CD4-positive, alpha-beta T cell treated with Interleukin-21 for 1 hour (primary cell): ENCODE results near the gene ARHGAP24.

ENCODE experiments used
- DNase-seq: peaks from one replicate; pipeline ENCODE4 v3.0.0-alpha.2; 2020

The ARHGAP24 gene

DNA sequence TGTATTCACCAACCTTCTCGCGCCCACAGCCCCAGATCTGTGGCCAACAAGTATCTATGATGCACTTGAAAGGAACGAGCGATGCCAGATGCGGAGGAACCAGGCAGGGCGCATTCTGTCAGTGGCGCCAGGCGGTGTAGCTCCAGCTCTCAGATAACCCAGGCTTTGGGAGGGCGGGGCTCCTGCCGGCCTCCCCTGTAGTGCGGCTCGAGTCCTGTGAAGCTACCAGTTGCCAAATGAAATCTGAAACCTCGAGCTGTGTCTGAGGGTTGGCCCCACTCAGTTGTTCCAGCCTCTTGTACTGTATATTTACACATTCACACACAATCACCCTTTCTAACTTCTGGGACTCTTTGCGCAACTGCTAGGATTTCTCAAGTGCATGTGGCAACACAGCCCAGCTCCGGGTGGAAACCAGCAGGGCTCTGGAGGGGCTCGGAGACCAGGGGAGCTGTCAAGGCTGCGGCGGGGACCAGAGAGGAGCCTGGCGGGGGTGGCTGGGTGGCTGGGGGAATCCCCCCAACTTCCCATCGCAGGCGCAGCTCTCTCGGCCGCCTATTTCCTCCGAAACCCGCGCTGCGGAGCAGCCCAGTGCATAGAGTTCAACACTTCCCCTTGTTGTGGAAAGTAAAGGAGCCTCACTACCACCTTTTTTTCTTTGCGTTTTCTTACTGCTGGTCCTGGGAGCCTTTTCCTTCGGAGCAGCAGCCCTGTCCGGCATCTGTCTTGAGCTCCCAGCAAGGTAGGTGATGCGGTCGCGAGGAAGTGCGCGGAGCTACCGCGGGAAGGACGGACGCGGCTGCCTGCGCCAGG lies at the start of gene ARHGAP24:
Gene ARHGAP24, plus strand, starts transcription at position 333 of the 813 bp plus-strand sequence.
- peak; percentile 17 for DNase-seq

- no peak for DNase-seq
Measured at GRCh38 chr4:85426366-85426765, 48.6 kb upstream of the ARHGAP24 start.

- no peak for DNase-seq
Measured at GRCh38 chr4:85427123-85427522, 47.8 kb upstream of the ARHGAP24 start.

- no peak for DNase-seq
Measured at GRCh38 chr4:85430226-85430625, 44.7 kb upstream of the ARHGAP24 start.

GRCh38 chr4:85430697-85431096 lies 44.3 kb upstream of the ARHGAP24 start:
- no peak for DNase-seq

DNA sequence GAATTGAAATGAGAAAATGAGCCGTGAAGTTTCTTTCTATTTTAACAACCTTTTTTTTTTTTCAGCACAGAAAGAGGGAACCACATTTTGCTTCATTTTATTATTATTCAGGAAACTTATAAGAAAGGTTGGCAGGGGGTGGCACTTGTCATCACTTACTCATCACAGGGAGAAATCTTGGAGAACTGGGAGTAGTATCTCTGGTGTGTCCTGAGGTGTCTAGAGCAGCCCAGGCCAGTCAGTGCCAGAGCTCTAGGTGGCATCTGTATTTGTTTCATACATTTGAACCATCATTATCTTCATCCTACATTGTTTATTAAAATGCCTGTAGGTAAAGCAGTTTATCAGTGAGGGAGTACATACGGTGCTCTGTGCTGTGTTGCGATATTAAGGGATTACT lies 43.8 kb upstream of the ARHGAP24 start:
- no peak for DNase-seq

- no peak for DNase-seq
Measured at GRCh38 chr4:85431881-85432485, 43.0 kb upstream of the ARHGAP24 start.

GRCh38 chr4:85445050-85445639 lies 29.8 kb upstream of the ARHGAP24 start:
- no peak for DNase-seq

DNA sequence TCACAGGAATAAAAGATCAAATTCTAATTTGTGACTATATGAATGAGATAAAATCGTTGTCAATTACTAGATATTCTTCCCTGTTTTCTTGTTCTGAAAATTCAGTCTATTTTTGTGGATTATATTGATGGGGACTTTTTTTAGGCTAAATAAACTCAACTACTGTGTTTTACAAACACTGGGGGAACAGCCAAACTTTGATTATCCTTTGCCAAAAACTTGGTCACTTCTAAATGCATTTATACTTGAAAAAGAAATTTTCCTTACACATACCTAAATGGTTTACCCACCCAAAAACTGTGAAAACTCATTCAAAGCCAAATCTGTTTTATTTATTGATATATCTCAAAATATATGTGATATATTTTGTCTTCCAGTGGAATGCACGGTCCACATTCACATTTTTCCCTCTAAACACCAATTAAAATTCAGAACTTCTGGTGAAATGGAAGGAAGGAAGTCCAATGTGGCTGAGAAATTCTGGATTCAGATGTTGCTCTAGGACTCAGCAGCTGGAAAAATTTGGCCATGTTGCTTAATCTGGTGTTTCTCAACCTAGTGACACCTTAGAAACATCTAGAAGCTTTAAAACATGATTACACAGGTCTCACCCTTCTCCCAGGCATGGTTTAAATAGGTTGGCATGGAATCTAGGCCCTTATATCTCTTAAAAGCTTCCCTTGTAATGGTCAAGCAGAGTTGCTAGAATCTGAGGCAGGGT lies 28.6 kb upstream of the ARHGAP24 start:
- no peak for DNase-seq

GRCh38 chr4:85448906-85449890 lies 25.8 kb upstream of the ARHGAP24 start:
- no peak for DNase-seq

DNA sequence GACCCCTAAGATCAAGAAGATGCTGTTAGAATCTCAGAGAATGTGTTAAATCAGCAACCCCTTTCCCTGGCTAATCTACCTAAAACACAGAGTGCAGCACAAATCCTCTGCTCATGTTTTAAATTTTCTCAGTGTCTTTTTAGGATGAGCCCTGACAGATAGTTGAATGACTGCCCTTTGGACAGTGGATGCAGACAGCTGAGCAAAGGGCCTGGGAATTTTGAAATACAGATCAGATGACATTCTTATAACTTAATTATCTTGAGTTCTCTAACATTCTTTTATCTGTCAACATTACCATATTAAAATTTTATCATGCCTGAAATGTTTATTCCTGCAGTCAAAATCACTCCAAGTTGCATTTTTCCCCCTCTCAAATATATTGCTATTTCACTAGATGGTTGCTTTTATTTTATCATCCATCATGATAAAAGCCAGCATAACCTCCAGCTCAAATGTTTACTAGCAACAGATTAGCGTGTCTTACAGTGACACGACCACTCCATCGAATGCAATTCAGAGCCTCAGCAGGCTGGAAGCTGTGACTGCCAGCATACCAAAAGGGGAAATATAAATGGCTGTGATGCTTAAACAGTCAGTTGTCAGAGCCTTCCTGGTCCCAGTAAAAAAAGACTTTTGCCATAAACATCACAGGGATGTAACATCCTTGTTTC lies 22.8 kb upstream of the ARHGAP24 start:
- no peak for DNase-seq

DNA sequence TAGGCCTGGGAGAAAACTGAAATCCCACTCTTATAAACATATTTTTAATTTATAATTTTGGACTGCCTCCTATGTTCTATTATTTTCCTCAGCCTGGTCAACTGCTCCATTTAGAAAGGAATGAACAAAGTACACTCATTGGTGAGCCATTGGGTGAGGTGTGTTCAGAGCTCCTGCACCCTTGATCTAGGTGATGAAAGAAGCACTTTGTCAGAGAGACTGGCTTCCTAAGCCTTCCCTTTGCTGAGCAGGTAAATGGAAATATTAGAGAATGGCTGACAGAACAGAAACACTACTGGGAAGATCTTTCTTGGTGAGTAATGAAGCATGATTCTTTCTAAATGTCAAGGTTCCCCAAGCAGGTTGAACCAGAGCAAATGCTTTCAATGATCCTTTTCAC lies 19.0 kb upstream of the ARHGAP24 start:
- no peak for DNase-seq

DNA sequence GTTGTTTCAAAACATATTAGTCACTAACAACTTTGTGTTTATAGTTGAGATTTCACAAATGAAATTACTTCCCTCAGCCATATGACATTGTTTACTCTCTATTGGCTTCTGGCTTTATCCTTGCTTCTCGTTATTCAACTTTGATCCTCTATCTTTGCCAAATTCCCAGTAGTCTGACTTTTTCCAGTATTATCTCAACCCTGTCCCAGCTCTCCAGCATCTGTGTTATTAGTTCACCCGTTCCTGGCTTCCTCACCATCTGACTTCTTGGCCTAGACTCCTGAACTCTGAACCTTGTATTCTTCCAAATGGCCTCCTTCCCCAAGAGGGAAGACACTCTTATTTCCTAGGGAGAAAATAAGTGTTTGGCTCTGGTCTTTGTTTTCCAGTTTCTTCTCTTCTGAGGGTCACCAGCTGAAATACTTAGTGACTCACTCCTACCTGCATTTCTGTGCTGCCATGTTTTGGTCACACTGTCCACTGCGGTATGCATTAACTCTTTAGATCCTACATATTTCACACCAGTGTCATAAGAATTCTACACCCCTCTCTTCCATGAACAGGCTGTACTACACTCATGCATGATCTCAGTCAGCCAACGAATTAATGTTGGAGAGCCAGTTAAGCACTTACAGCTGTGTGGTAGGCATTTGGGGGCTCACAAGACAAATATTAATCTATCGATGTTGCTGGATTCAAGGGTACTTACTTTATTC lies 17.0 kb upstream of the ARHGAP24 start:
- no peak for DNase-seq

DNA sequence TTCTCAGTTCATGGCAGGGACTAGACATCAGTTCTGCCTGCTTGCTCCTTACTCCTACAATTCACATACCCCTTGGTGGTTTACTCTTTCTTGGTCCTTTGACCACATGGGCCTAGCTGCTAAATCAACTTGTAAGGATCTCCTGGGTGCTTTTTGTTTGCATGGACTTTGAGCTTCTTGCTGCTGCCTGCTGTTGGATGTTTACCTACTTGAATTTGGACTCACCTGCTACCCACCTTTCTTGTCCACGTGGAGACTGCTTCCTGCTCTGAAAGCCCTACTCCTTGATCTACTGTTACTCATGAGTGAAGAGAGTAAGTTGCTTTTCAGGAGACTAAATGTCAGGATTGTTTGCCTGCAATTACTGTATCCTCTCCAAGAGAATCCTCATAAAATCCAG lies 15.2 kb upstream of the ARHGAP24 start:
- no peak for DNase-seq

- DNase-seq: no peak
Measured at GRCh38 chr4:85474356-85474755, 594 bp upstream of the ARHGAP24 start.

GRCh38 chr4:85475631-85476233 lies 782 bp downstream of the ARHGAP24 start:
- DNase-seq: no peak

- no peak for DNase-seq
Measured at GRCh38 chr4:85476381-85476780, 1.4 kb downstream of the ARHGAP24 start.

- DNase-seq: no peak
Measured at GRCh38 chr4:85477534-85477933, 2.6 kb downstream of the ARHGAP24 start.

DNA sequence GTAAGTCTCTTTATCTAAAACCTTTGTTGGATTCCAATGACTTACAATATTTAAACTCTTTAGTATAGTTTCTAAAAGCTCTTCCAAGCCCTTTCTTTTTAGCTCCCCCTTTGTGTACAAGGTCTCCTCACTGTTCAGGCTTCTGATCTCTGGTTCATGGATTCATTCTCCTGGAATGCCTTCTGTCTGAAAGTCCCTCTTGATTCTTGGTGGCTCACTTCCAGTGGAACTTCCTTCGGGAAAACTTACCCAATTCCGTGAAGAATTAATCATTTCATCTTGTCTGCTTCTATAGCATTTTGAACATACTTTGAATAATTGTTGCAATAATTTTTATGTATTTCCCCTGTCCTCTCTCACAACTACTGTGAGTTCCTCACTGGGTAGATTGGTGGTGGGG lies 3.6 kb downstream of the ARHGAP24 start:
- DNase-seq: no peak

DNA sequence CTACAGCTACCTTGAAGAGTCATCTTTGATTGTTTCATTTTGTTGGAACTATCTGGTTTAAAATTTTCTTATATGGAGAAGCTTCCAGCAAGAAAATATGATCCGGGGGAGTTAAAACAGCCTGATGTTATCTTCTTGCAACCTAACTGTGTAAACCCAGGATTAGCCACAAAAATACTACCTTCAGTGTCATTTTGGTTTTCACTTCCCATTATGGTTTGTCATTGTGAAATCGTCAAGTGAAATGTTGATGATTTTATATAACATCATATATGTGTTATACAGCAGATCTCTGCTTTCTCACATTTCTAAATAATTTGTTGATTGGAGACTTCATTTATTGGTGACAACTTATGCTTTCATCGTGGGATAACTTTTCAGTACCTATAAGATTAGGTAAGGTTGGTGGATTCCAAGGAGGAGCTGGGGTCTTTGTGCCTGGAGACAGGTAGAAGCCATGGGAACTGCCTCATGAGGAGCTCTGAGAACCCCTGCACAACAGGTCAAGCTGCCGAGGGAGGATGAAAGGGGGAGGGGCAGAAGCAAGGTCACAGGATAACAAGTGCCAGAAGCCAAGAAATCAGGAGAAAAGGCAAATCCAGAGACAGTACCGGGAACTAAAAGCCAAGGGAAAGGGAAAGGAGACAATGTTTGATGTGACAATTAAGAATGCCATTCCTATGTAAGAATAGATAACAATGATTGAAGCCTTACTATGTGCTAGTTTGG lies 7.2 kb downstream of the ARHGAP24 start:
- no peak for DNase-seq
